Measurements from ENCODE around the gene SRP9. TPM values are rescaled to one million over a fixed set of nuclear protein-coding genes. Genes with fewer than 3 reads are reported as not detected.
A peak's percentile ranks its signal among the peaks of the same experiment; 100 is the strongest.
"Not testable (repeated sequence)": the region's sequence is repeated elsewhere in the genome, so short reads cannot be mapped to it uniquely, and the experiment has no call there.

Gene SRP9
- total RNA-seq, 2 donors from 2014 or later = 189 to 200 TPM

GRCh38 chr1:225770561-225771248 lies 6.9 kb upstream of the SRP9 start:
- ATAC-seq (no peak), DNase-seq (no peak)
- intact Hi-C loops (cut with DNase I) = loop anchor here (5.0 to 10.0 kb wide), 4 partner anchors 204 to 293 kb away; no protein-coding TSS in a partner anchor

- DNase-seq = no peak
- ATAC-seq = no peak
- intact Hi-C loops (cut with DNase I) = loop anchor here (2.0 to 10.0 kb wide), 5 partner anchors 203 to 297 kb away; no protein-coding TSS in a partner anchor
These were observed 5.8 kb upstream of the SRP9 start for GRCh38 chr1:225771661-225772322.

- DNase-seq (peak; percentile 88), ATAC-seq (peak; percentile 77 to 84)
- intact Hi-C loops (cut with DNase I) = loop anchor here (2.0 to 10.0 kb wide), 5 partner anchors 202 to 298 kb away; no protein-coding TSS in a partner anchor
These were observed 5.3 kb upstream of the SRP9 start for GRCh38 chr1:225772323-225772768.

GRCh38 chr1:225772848-225773247 lies 4.8 kb upstream of the SRP9 start:
- peak in 1 of 2 donors; percentile 34 for ATAC-seq
- intact Hi-C loops (cut with DNase I) = loop anchor here (2.0 to 10.0 kb wide), 5 partner anchors 202 to 298 kb away; no protein-coding TSS in a partner anchor
- DNase-seq = no peak

GRCh38 chr1:225774281-225775147 lies 3.1 kb upstream of the SRP9 start:
- intact Hi-C loops (cut with DNase I) = loop anchor here (5.0 to 10.0 kb wide), 5 partner anchors 138 to 297 kb away; no protein-coding TSS in a partner anchor
- no peak for ATAC-seq
- no peak for DNase-seq

GRCh38 chr1:225776294-225776693 lies 1.3 kb upstream of the SRP9 start:
- intact Hi-C loops (cut with DNase I) = loop anchor here (5.0 to 10.0 kb wide), 3 partner anchors 136 to 221 kb away; no protein-coding TSS in a partner anchor
- DNase-seq (no peak), ATAC-seq (no peak)

GRCh38 chr1:225777058-225777582 lies 506 bp upstream of the SRP9 start:
- ATAC-seq (peak in 1 of 2 donors; percentile 2), DNase-seq (no peak)
- intact Hi-C loops (cut with DNase I) = loop anchor here (5.0 to 10.0 kb wide), 3 partner anchors 135 to 222 kb away; no protein-coding TSS in a partner anchor

GRCh38 chr1:225778337-225778669 lies 677 bp downstream of the SRP9 start:
- intact Hi-C loops (cut with DNase I) = loop anchor here (5.0 to 10.0 kb wide), 3 partner anchors 134 to 224 kb away; no protein-coding TSS in a partner anchor

GRCh38 chr1:225779165-225779564 lies 1.5 kb downstream of the SRP9 start:
- not testable (repeated sequence) for ATAC-seq, DNase-seq

More at GRCh38 chr1:225778337-225778669, 677 bp downstream of the SRP9 start:
- ATAC-seq (no peak), DNase-seq (no peak)

GRCh38 chr1:225780134-225780533 lies 2.5 kb downstream of the SRP9 start:
- intact Hi-C loops (cut with DNase I) = no loop called here
- ATAC-seq (no peak), DNase-seq (no peak)

More at GRCh38 chr1:225779165-225779564, 1.5 kb downstream of the SRP9 start:
- intact Hi-C loops (cut with DNase I) = loop anchor here (5.0 to 10.0 kb wide), 3 partner anchors 133 to 224 kb away; no protein-coding TSS in a partner anchor

- no peak for ATAC-seq
- intact Hi-C loops (cut with DNase I) = no loop called here
- DNase-seq = no peak
These were observed 3.0 kb downstream of the SRP9 start for GRCh38 chr1:225780630-225781029.

- intact Hi-C loops (cut with DNase I); DNase-seq; ATAC-seq: not testable (repeated sequence)
These were observed 11.5 kb downstream of the SRP9 start for GRCh38 chr1:225789142-225789541.

GRCh38 chr1:225794954-225795353 lies 17.3 kb downstream of the SRP9 start:
- intact Hi-C loops (cut with DNase I) = no loop called here
- ATAC-seq (no peak), DNase-seq (no peak)

GRCh38 chr1:225796097-225796496 lies 18.5 kb downstream of the SRP9 start:
- DNase-seq; intact Hi-C loops (cut with DNase I); ATAC-seq: not testable (repeated sequence)

- DNase-seq; intact Hi-C loops (cut with DNase I); ATAC-seq: not testable (repeated sequence)
These were observed 23.5 kb downstream of the SRP9 start for GRCh38 chr1:225801146-225801545.

- ATAC-seq (no peak), DNase-seq (no peak)
- intact Hi-C loops (cut with DNase I) = no loop called here
These were observed 28.6 kb downstream of the SRP9 start for GRCh38 chr1:225806249-225806648.

- DNase-seq; intact Hi-C loops (cut with DNase I); ATAC-seq: not testable (repeated sequence)
These were observed 29.1 kb downstream of the SRP9 start for GRCh38 chr1:225806736-225807135.

GRCh38 chr1:225808136-225808535 lies 30.5 kb downstream of the SRP9 start:
- intact Hi-C loops (cut with DNase I) = no loop called here
- DNase-seq = no peak

More at GRCh38 chr1:225808136-225808535, 30.5 kb downstream of the SRP9 start:
- no peak for ATAC-seq
